ENCODE data around the gene SUCLG2. TPM values are rescaled to one million over a fixed set of nuclear protein-coding genes. Genes with fewer than 3 reads are reported as not detected.

The SUCLG2 gene
- total RNA-seq, 1 experiment from 2014 or later, result 107 TPM

GRCh38 chr3:67515778-67516177 lies 138.6 kb downstream of the SUCLG2 start:
- no peak for DNase-seq (ENCODE audit: low read depth)

GRCh38 chr3:67509471-67510075 lies 144.8 kb downstream of the SUCLG2 start:
- DNase-seq (ENCODE audit: low read depth), result peak; percentile 56

GRCh38 chr3:67507584-67507983 lies 146.8 kb downstream of the SUCLG2 start:
- DNase-seq (ENCODE audit: low read depth), result no peak

- DNase-seq (ENCODE audit: low read depth), result no peak
Measured at GRCh38 chr3:67500709-67501108, 153.7 kb downstream of the SUCLG2 start.

DNA sequence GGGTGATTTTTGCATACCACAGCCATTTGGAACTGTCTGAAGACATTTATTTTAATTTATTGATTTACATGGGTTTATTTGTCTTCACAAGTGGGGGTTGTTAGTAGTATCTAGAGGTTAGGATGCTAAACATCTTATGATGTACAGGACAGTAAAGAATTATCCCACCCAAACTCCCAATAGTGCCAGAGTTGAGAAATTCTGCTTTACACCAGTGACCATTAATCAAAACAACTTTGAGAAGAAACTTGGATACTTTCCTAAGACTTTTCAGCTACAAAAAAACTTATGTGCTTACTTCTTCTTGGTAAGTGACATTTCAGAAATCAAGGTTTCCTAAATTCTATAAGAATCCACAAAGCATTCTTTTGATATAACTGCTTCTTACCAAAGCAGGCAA lies 156.7 kb downstream of the SUCLG2 start:
- DNase-seq (ENCODE audit: low read depth), result no peak

DNA sequence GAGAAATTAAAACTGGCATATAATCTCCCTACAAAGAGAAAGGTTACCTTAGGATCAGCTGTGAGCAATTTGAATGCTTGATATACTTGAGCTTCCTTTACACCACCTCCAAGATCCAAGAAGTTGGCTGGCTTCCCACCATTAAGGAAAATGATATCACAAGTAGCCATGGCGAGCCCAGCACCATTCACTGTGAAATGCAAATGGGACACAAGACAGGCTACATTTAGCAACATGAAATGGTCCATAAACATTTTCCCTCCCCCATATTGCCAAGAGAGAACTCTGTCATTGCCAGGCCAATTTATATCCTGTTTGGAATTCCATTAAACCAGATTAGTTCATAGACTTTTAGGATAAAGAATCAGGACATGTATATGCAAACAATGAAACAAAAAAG lies 158.7 kb downstream of the SUCLG2 start:
- DNase-seq (ENCODE audit: low read depth), result no peak

- no peak for DNase-seq (ENCODE audit: low read depth)
Measured at GRCh38 chr3:67493808-67494207, 160.6 kb downstream of the SUCLG2 start.

DNA sequence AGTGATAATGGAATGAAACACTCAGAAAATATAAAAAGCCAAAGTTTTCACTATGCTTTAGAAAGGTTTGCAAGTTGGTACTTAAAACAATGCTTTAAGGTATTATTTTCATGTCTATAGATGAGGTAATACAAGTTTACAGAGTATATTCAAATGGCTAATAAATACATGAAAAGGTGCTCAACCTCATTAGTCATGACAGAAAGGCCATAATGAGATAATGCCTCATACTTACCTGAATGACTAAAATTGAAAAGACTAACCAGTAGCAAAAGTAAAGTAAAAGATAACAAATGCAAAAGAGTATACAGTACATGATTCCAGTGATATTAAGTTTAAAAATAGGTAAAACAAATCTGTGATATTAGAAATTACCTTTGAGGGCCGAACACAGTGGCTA lies 163.8 kb downstream of the SUCLG2 start:
- no peak for DNase-seq (ENCODE audit: low read depth)

GRCh38 chr3:67489816-67490215 lies 164.6 kb downstream of the SUCLG2 start:
- no peak for DNase-seq (ENCODE audit: low read depth)

- DNase-seq (ENCODE audit: low read depth), result no peak
Measured at GRCh38 chr3:67487564-67488114, 166.8 kb downstream of the SUCLG2 start.

GRCh38 chr3:67486883-67487282 lies 167.5 kb downstream of the SUCLG2 start:
- no peak for DNase-seq (ENCODE audit: low read depth)

DNA sequence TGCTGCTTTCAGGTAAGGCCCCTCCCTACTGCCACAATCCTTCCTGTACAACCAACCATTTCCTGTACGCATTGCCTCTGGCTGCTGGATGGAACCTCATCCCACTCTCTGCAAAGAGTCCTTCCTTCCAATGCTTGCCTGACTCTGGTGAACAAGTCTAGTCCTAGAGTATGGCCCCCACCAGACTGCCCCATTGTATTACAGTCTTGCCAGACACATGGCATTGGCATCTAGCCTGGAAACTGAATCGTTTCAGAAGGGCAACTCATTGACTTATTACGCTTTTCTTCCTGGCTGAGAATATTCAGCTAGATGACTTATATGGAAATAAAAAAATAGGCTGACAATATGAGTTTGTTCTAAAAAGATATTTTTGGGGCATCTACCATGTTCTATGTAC lies 170.3 kb downstream of the SUCLG2 start:
- no peak for DNase-seq (ENCODE audit: low read depth)

DNA sequence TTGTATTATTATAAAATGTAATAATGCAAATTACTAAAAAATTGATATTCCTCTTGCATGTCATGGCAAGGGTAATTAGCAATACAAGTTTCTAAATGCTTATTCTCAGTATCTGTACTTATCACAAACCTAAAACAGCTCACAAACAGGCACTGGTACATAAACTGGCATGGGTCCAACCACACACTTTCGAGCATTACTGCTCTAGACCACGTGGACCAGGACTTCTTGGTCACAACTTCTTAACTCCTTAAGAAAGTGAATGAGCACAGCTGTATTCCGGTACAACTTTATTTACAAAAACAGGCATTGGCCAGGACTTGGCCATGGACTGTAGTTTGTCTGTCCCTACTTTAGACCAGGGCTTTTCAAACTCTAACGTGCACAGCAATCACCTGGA lies 173.3 kb downstream of the SUCLG2 start:
- no peak for DNase-seq (ENCODE audit: low read depth)

- no peak for DNase-seq (ENCODE audit: low read depth)
Measured at GRCh38 chr3:67478423-67478822, 176.0 kb downstream of the SUCLG2 start.

- DNase-seq (ENCODE audit: low read depth), result no peak
Measured at GRCh38 chr3:67474311-67474710, 180.1 kb downstream of the SUCLG2 start.

- DNase-seq (ENCODE audit: low read depth), result no peak
Measured at GRCh38 chr3:67472674-67473201, 181.7 kb downstream of the SUCLG2 start.

DNA sequence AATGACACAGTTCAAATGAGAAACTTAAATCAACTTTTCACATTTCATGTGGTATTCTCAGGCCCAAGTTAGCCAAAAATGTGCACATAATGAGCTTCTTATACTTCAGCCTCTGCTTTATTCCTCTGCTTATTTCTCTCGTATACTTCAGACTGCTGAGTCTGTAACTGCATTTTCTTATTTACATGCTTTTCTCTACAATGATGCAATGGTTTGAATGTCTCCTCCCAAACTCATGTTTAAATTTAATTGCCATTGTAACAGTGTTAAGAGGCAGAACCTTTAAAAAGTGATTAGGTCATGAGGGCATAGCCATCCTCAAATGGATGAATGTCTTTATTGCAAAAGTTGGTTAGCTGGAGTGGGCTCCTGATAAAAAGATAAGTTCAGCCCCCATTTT lies 184.2 kb downstream of the SUCLG2 start:
- no peak for DNase-seq (ENCODE audit: low read depth)

GRCh38 chr3:67468511-67468910 lies 185.9 kb downstream of the SUCLG2 start:
- DNase-seq (ENCODE audit: low read depth), result peak; percentile 32

- peak; percentile 75 for DNase-seq (ENCODE audit: low read depth)
Measured at GRCh38 chr3:67463656-67464055, 190.8 kb downstream of the SUCLG2 start.

- no peak for DNase-seq (ENCODE audit: low read depth)
Measured at GRCh38 chr3:67462187-67462586, 192.2 kb downstream of the SUCLG2 start.

GRCh38 chr3:67461667-67462142 lies 192.7 kb downstream of the SUCLG2 start:
- peak; percentile 97 for DNase-seq (ENCODE audit: low read depth)

- DNase-seq (ENCODE audit: low read depth), result peak; percentile 51
Measured at GRCh38 chr3:67460841-67461510, 193.4 kb downstream of the SUCLG2 start.

GRCh38 chr3:67459796-67460195 lies 194.6 kb downstream of the SUCLG2 start:
- DNase-seq (ENCODE audit: low read depth), result no peak

Data from LHCN-M2 (cell line).